HG03457 (cell line): ENCODE measurements around the gene GDPD3.
A peak's percentile ranks its signal among the peaks of the same experiment; 100 is the strongest.

Experiments used
- ATAC-seq: cut with Tn5 transposase; IDR thresholded peaks from one replicate; pipeline ENCODE4 v1.9.1; 2021; ENCODE audit warnings: moderate number of reproducible peaks; ENCODE audit not compliant: unreplicated experiment

The GDPD3 gene

DNA sequence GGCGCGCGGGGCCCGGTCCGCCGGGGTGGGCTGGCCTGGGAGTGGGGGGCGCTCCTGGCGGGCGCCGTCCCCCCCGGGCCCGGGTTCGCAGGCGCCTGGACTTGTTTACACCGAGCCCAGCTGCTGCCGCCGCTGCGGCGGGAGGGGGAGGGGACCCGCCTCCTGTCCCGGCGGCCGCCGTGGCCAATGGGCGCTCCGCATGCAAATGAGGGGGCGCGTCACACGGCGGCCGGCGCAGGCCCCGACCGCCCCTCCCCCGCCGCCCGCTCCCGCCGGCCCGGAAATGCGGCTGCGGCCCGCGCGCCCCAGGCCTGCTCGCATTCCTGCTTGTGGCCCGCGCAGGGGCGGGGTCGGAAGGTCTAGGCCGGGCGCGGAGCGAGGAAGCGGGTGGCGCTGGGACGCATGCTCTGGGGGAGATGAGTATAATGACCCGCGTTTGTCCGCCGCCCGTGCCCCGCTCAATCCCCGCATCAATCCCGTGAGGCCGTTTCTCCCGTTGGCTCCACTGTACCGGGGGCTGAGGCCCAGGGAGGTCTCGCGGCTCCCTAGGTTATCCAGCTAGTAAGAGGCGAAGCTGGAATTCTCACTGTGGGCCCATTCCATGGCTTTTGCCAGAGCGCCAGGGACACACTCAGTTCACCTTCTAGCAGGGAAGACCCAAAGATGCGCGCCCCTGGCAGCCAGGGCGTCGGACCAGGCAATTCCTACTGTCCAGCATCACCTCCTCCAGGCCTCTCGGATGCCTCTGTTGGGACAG is 17.1 kb downstream of the GDPD3 start, which contains the start of gene YPEL3:
YPEL3 (minus strand) TSS at position 109 of the 757 bp plus-strand sequence. CDS start 731 bp downstream, outside the sequence.
- no peak for ATAC-seq

DNA sequence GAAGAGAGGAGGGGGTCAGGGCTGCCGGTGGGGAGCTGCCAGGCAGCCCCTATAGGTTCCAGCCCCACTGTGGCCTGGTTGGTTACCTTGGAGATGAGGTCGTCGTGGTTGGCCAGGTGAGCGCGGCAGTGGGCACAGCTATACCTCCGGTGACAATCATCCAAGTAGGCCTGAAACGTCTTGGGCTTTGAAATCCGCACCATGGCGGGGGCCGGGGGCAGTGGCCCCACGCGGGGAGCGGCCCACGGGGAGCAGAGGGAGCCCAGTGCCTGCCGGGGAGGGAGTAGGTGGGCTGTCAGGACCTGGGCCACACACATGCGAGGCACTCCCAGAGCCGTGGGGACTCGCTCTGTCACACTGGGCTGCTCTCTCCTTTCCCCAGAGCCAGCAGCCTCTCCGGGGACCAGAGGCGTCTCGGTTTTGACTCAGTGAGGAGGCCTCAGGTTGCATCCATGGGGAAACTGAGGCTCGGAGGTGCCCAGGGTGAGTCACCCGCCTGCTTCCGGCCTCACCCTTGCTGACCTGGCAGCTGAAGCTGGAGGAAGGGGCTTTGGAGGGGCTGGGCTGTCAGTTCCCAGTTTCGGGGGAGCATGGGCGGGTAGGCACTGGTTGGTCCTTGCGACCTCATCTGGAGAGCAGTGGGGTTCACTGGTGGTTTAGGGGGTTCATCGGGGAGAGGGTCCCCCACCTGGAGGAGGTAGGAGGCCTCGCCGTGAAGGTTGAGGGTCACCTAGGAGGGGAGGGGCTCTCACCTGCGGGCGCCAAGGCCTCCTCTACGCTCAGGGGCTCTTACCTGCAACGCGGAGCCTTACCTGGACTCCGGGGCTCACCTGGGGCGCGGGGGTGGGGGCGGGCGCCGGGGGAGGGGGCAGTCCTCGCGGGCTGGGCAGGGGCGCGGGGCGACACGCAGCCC is 17.9 kb downstream of the GDPD3 start:
- no peak for ATAC-seq

DNA sequence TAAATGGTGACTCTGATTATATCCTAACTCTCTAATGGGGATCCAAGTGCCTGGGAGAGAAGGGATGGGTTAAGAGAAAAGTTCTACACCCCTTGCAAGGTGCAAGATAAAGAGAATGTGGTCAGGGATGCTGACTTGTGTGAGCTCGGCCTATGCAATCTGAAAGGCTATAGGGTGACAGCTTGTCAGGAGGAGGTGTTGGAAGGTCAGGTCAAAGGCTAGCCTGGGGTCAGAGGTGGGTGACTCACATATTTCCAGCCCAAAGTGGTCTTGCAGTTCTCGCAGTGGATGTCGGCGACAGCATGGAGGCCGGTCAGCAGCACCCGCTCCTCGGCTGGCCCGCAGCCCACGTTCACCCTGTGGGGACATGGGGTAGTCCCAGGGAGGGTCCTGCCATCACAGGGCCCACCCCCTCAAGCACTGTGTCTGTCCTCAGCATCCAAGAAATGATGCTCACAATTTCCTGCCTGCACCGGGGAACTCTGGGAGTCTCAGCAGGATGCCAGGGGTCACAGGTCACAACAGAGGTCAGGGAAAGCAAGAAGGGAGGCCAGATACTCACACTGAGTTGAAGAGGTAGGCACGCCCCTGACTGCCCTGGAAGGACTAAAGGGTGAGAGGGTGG is 18.7 kb downstream of the GDPD3 start:
- ATAC-seq: no peak

DNA sequence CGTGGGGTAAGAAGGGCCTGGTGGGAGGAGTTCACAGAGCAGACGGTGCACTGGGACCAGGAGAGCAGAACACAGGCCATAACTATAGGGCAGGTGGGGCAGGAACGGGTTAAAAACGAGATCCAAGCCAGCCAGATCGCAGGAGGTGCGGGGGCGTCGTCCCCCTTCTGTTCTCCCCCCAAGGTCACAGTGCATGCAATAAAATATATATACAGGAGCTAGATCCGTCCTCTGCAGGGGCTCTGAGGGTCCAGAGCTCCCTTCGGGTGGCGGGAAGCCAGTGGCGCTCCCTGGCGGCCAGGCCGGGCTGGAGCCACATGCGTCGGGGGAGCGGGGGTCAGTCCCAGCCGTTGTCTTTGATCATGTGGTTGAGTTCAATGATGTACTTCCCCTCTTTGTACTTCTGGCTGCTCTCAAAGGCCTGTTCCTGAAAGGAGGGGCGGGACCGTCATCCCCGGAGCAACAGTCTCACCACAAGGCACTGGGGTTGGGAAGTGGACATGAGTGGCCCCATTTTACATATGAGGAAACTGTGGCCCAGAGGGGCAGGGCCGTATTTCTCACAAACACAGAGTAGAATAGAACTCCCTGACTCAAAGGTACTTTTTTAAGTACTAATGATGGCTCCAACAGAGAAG is 20.8 kb downstream of the GDPD3 start:
- peak; percentile 29 for ATAC-seq

DNA sequence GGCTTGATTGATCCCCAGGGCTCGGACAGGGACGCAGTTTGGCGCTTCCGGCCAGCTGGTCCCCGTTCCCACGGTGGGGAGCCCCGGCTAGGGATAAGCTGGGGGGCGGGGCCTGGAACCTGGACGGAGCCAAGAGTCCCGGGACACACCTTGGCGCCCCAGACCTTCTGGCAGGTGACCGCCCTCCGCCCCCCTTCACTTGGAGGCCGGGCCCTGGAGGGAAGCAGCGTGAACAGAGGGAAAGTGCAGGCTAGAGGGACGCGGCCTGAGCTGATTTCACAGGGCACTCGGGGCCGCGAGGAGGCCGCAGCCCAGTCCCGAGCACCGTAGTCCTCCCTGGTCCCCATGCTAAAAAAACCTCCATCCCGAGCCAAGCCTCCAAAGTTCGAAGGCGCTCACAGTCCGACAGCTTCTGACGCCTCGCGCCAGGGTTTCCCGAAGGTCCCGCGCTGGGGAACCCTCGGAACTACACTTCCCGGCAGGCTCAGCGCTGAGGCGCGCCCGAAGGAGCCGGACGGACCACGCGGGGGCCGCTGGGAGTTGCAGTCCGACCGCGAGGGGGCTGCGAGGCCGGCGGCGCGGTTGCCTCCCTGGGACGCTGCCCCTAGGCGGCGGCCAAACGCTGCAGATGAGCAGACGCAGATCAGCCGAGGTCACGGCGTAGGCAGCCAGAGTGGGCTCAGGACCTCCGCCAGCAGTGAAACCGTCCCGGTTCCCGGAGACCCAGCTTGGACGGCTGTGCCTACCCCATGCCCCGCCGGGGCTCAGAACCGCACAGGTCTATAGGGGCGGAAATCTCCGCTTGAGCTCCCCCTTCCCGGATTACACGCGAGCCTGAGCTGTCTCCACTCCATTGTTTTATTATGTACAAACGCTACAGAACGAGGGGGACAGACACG is 21.6 kb downstream of the GDPD3 start, which contains the start of gene TBX6:
TBX6 (minus strand) TSS at position 451 of the 899 bp plus-strand sequence. CDS start 731 bp downstream, outside the sequence.
- ATAC-seq: peak; percentile 43

DNA sequence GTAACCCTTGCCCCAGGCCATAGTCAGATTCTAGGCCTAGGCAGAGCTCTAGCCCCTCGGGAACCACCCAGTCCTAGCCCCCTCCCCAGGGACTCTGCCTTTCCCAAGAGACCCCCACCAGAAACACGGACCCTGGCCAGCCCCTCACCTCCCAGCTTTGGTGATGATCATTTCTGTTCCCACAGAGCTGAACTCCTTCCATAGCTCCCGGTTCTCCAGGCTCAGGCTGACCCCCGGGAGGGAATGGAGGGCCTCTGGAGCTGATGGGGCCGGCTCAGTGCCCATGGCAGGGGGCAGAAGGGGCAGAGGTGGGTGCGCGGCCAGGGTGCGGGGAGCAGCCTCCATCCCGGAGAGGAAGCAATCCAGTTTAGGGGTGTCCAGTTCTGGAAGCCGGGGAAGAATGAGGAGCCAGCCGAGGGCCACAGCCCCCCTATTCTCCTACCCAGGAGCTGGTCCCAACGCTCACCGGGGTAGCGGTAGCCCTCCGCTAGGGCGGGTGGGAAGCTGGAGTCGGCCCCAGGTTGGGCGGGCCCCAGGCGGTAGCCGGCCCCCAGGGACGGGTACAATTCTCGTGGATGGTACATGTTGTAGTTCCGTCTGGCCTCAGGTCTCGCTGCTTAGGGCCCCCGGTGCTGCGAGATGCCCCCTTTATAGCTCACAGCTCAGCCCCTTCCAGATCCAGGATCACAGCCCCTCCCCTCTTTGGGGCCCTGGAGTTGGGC is 22.6 kb downstream of the GDPD3 start:
- ATAC-seq: no peak

DNA sequence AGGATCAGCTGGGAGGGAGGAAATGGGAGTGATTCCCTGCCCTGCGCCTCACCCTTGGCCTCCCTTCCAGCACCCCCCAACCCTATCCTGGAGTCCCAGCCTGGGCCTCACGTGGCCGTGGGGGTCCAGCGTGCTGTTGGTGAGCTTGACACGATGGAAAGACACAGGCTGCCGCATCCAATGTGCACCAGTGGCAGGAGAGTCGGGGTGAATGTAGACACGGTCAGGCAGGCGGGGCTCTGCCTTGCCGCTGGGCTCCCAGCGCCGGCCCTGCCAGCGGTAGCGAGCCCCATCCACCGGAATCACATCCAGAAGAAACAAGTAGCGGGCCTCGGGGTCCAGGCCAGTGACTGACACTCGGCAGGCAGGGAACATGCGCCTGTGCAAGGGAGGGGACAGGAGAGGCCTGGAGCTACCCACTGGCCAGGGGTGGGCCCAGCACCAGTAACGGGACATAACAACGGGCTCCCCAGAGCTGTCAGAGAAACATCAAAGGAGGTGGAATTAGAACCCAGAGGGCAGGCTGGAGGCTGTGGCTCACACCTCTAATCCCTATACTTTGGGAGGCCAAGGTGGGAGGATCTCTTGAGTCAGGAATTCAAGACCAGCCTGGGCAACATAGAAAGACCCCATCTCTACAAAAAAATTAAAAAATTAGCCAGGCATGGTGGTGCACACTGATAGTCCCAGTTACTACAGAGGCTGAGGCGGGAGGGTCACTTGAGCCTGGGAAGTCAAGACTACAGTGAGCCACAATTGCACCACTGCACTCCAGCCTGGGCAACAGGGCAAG is 24.3 kb downstream of the GDPD3 start:
- no peak for ATAC-seq

DNA sequence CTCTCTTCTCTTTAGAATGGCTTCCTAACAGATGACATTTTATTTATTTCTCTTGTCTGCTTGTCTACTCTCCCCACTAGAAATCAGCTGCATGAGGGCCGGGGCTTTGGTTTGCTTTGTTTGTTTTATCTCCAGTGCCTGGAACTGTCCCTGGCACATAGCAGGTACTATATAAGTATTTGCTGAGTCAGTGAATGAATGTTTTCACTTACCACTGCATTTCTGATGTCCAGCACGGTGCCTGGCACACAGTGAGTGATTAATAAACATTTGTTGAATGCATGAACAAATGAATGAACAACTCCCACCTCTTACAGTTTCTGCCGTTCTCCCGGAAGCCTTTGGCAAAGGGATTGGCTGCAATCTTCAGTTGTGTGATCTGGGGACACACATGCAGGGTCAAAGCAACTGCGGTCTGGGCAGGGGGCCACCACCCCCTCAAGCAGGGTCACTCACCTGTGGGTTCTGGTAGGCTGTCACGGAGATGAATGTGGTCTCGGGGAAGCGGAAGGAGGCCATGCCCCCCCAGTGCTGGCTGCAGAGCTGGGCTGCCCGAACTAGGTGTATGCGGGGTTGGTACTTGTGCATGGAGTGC is 25.0 kb downstream of the GDPD3 start:
- ATAC-seq: no peak

DNA sequence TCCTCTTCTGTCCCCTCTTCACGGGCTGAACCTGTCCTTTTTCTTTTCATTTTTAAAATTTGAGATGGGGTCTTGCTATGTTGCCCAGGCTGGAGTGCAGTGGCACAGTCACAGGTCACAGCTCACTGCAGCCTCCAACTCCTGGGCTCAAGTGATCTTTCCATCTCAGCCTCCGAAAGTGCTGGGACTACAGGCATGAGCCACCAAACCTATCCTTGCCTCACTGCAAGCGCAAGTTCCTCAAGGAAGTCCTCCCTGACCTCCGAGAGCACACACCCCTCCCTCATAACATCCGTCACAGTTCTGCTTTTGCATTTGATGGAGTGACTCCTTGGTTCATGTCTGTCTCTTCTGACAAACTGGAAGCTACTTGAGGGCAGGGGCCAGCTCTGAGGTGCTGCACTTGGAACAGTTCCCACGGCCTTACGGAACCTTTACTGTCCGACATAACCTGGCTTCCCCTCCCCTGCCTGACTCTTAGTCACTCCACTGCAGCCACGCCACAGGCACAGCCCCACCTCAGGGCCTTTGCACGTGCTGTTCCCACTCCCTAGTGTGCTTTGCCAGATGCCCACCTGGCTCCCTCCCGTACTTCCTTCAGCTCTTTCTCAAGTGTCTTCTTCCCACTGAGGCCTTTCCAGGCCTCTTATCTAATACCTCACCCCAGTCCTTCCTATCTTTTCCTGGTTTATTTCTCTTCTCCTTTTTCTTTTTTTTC is 26.0 kb downstream of the GDPD3 start:
- ATAC-seq: no peak

DNA sequence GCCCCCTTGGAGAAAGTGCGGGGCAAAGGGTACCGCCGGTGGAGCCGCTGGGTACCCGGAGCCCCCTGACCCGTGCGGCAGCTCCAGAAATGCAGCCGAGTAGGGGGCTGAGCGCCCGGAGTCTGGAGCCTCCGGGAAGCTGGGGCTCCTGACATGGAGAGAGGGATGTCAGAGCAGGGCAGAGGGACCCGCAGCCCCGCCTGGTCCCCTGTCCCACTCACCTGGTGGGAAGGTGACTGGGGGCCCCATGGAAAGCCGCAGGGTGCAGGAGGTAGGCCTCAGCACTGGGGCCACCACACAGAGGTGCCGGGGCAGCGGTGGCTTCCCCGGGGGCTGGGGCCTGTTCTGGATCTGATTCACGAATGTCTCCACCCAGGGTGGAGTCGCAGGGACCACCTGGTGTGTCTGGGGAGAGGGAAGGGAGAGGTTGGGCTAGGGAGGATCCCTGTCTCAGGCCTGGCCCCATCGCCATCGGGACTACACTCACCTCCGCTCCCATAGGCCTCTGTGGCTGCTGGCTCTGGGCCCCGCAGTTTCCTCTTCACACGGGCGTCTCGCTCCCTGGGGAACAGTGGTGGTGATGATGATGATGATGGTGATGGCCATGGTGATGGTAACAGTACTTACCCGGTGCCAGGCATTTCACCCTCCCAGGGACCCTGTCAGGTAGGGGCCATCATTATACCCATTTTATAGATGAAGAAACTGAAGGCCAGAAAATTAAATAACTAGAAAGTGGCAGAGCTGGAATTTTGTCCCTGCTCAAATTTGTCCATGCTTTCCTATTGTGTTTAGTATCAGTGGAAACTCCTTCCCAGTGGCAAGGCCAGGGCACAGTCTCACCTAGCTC is 26.8 kb downstream of the GDPD3 start:
- no peak for ATAC-seq

DNA sequence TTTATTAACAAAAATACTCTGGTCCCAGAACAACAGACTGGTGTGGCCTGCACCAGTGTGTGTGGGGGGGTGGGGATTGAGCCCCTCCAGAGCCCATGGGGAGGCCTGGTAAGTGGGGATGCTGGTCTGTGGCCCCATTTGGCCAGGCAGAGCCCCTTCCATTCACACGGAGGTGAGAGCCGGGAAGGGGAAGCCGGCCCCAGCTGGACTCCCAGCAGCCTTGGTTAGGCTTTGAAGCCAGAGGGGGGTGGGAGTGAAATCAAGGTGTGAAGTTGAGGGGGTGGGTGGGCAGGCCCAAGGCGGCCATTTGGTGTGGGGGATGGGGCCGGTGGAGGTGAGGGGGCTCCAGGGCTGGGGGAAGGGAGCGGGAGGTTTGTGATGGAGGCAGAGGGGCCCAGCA is 27.5 kb downstream of the GDPD3 start:
- ATAC-seq: no peak

DNA sequence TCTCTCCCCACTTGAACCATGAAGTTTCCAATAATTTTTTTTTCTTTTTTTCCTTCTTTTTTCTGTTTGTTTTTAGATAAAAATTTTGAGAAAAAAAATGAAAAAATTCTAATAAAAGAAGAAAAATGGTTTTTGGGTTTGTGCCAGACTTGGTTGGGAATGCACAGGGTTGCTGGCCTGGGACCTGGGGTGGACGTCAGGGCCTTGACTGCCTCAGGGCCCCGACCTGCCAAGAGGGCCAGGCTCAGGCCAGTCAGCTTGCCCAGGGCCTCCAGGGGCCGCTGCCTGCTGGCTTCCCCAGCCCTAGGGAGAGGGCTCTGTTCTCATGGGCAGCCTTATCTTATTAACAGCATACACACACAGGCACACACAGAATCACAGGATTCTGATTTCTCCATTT is 28.1 kb downstream of the GDPD3 start:
- no peak for ATAC-seq

DNA sequence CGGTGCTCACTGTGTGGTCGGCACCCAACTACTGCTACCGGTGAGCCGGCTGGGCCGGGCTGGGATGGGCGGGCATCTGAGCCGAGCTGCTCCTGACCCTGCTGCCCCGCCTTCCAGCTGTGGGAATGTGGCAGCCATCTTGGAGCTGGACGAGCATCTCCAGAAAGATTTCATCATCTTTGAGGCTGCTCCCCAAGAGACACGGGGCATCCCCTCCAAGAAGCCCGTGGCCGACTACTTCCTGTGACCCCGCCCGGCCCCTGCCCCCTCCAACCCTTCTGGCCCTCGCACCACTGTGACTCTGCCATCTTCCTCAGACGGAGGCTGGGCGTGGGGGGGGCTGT is 28.5 kb downstream of the GDPD3 start:
- no peak for ATAC-seq

DNA sequence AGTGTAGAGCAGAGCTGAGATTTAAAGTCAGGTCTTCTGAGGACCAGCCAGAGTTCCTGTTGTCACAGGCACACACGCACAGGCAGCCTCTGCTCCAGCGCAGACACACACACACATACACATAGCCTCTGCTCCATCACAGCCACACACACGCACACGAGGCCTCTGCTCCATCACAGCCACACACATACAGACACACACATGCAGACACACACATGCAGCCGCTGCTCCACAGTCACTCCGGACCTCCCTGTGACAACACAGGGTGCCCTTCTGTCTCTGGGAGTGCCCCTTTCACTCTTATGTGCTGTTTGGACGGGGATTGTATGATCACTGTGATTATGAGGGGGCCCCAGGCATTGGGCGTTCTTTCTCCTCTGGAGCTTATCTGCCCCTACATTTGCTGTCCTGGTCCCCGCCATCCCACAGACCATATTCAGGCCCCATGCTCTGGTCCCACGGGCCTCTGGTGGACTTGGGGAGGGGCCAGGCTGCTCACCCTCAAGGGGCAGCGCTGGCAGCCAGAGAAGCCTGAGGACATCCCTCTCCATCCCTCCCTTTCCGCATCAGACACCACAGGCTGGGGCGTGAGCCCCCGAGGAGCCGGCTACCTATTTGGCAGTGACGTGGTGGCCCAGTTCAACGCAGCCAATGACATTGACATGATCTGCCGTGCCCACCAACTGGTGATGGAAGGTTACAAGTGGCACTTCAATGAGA is 29.1 kb downstream of the GDPD3 start:
- ATAC-seq: no peak

DNA sequence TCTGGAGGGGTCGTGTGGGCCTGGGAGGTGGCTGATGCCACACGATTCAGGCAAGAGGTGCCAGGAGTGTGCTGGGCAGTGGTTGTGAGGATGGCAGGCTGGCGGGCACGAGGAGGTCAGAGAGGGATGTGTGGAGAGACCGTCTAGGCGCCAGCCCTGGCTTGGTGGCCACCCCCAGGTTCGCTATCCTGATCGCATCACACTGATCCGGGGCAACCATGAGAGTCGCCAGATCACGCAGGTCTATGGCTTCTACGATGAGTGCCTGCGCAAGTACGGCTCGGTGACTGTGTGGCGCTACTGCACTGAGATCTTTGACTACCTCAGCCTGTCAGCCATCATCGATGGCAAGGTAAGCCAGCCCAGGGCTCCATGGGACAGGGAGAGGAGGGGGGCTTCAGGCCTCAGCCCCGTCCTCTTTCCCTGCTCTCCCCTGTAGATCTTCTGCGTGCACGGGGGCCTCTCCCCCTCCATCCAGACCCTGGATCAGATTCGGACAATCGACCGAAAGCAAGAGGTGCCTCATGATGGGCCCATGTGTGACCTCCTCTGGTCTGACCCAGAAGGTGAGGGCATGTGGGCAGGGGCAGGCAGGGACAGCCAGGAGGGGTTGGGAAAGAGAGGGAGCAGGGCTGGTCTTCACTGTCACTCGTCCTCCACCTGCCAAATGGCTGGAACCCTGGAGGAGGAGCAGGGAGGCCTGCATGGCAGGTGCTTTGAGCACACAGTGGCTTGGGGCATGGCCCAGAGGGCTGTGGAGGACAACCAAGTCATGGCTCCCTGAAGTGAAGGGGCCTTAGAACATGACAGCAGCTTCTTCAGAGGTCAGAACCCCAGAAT is 29.9 kb downstream of the GDPD3 start:
- no peak for ATAC-seq
